Colonic mucosa (tissue), 4 donors: ENCODE data around the gene MAP6. TPM values are rescaled to one million over a fixed set of nuclear protein-coding genes. Genes with fewer than 3 reads are reported as not detected.

ENCODE experiments used
- DNase-seq: peaks from one replicate; pipeline ENCODE4 v3.0.0-alpha.2; 2020
- H3K27ac ChIP-seq: fragments of 200-600 bp; one replicate; pipeline ENCODE4 v1.8.0; 2021
- H3K27me3 ChIP-seq: fragments of 200-600 bp; one replicate; pipeline ENCODE4 v1.8.0; 2021
- H3K36me3 ChIP-seq: fragments of 200-600 bp; one replicate; pipeline ENCODE4 v1.8.0; 2021
- H3K4me1 ChIP-seq: fragments of 200-600 bp; one replicate; pipeline ENCODE4 v1.8.0; 2021; ENCODE audit warnings: mild to moderate bottlenecking
- H3K4me3 ChIP-seq: fragments of 200-600 bp; one replicate; pipeline ENCODE4 v1.8.0; 2021
- H3K9ac ChIP-seq, 2 donors: one replicate each; pipeline ENCODE4 v1.7.0; 2013; ENCODE audit warnings: control low read depth in 2 of 2, low read depth in 2 of 2, low read length in 2 of 2
- H3K9me3 ChIP-seq: fragments of 200-600 bp; one replicate; pipeline ENCODE4 v1.8.0; 2021
- CTCF ChIP-seq: fragments of 200-600 bp; IDR thresholded peaks from one replicate; pipeline ENCODE4 v1.8.0; 2022; ENCODE audit warnings: antibody characterized with exemption, mild to moderate bottlenecking
- intact Hi-C: fragments of 100-400 bp; cut with DNase I; formaldehyde crosslinking; loops from one replicate; pipeline ENCODE4 v1.14.1; 2022
- total RNA-seq, 2 donors: library from RNA; stranded (reverse); fragmentation: NEBNext Ultra II Directional in 1 of 2; extraction: Animal tissue kit (Norgen Biotek cat#: 25700) in 1 of 2; gene quantifications; one replicate each; pipeline ENCODE4 v1.2.1, GENCODE V29; 2021
- donor health status: healthy.
- donor health status: DM: no; HTN: no; CAD: no.
- donor health status: DM: no; HTN: no; CAD: no.

The MAP6 gene
- total RNA-seq, 2 donors from 2014 or later = 0.79 to 2.6 TPM

- Histone ChIP-seq H3K9me3 (no peaks in the 10 kb centered on the region), H3K27ac (no peak overlapping the region), H3K4me3 (no peak overlapping the region), H3K9ac (no peak overlapping the region), H3K4me1 (no peaks in the 10 kb centered on the region), H3K36me3 (no peaks in the 10 kb centered on the region), H3K27me3 (no peaks in the 10 kb centered on the region)
- intact Hi-C loops = no loop called here
- DNase-seq = no peak
- TF ChIP-seq CTCF = no peak
Measured at GRCh38 chr11:75655605-75656004, 13.2 kb downstream of the MAP6 start.

DNA sequence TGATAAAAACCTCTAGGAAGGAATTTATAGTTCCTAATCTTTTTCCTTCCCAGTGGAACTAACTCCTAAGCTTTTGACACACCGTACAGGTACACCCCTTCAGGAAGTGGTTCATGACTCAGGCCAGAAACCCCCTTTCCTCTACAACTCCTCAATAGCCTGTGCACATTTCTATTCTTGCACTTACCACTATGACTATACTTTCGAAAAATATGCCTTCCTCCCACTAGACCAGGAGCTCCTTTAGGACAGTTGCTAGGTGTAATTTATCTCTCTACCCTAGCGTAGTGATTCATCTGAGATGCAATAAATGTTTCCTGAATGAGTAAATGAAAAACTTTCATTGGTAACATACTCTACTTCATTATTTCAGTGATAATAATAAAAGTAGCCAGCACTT lies 14.5 kb downstream of the MAP6 start:
- H3K27ac ChIP-seq = no peak overlapping the region
- no peaks in the 10 kb centered on the region for H3K9me3 ChIP-seq
- no peaks in the 10 kb centered on the region for H3K4me1 ChIP-seq
- no peak overlapping the region for H3K9ac ChIP-seq
- H3K36me3 ChIP-seq = no peaks in the 10 kb centered on the region
- H3K27me3 ChIP-seq = no peaks in the 10 kb centered on the region
- intact Hi-C loops = no loop called here
- DNase-seq = no peak
- no peak for TF ChIP-seq CTCF
- no peak overlapping the region for H3K4me3 ChIP-seq

DNA sequence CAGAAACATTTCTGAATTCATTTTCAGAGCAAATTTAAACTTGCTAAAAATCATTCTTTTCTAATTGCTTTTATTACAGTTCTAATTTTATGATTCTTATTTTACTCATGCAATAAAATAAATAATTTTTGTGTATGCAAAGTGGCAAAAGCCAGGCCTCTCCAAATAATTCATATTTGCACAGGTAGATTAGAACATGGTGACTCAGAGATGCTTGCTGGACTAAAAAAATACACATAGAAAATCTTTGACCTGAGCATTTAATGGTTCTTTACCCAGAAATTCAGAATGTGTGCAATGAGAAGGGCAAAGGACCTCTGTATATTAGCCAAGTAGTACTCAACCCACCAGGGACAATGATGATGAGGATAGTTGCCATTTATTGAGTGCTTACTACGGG lies 15.3 kb downstream of the MAP6 start:
- Histone ChIP-seq H3K27me3 (no peaks in the 10 kb centered on the region), H3K4me3 (no peak overlapping the region), H3K27ac (no peak overlapping the region), H3K4me1 (no peaks in the 10 kb centered on the region), H3K36me3 (no peaks in the 10 kb centered on the region), H3K9me3 (no peaks in the 10 kb centered on the region), H3K9ac (no peak overlapping the region)
- no peak for TF ChIP-seq CTCF
- intact Hi-C loops = no loop called here
- DNase-seq = no peak

DNA sequence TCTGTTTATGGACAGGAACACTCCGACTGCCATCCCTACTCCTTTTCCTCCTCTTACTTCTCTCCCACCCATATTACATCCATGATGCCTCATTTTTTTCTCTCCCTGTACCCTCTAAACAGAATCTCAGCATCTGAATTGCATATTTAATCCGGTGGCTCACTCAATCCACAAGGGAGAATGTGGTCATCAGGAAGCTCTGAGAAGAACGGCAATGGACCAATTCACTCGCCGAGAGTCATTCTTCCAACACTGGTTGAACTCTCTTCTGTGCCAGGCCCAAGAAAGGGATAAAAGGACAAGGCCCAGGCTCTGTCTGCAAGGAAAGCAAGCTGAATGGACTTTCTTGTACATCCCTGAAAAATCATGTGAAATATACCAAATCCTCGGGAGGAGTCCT lies 15.9 kb downstream of the MAP6 start:
- no peaks in the 10 kb centered on the region for H3K27me3 ChIP-seq
- H3K27ac ChIP-seq = no peak overlapping the region
- intact Hi-C loops = no loop called here
- H3K9ac ChIP-seq = no peak overlapping the region
- H3K9me3 ChIP-seq = no peaks in the 10 kb centered on the region
- H3K4me1 ChIP-seq = no peaks in the 10 kb centered on the region
- TF ChIP-seq CTCF = no peak
- no peaks in the 10 kb centered on the region for H3K36me3 ChIP-seq
- no peak for DNase-seq
- H3K4me3 ChIP-seq = no peak overlapping the region

DNA sequence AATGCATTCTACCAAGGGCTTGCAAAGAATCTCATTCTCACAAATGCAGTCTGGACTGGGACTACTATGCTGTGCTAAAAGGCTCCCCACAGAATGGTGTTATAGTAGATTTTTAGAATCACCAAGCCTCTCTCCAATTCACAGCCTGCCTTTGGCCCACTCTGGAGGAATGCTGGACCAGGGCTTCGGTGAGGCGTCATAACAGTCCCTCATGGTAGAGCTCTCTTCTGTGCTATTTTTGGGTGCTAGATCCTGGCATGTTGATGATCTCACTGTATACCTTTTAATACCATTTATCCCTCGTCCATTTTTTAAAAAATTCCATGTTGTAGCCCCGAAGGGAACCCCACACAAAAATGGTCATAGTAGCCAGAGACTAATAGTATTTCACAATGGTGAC lies 17.6 kb downstream of the MAP6 start:
- intact Hi-C loops = no loop called here
- no peak for TF ChIP-seq CTCF
- Histone ChIP-seq H3K27me3 (no peaks in the 10 kb centered on the region), H3K4me3 (no peak overlapping the region), H3K36me3 (no peaks in the 10 kb centered on the region), H3K9me3 (no peaks in the 10 kb centered on the region), H3K9ac (no peak overlapping the region), H3K4me1 (no peaks in the 10 kb centered on the region), H3K27ac (no peak overlapping the region)
- DNase-seq = no peak
